Sigmoid colon (tissue), 3 donors: Measurements from ENCODE around the gene DCLK3.

Experiments
- CTCF ChIP-seq, 4 experiments: fragments of 450-650 bp in 3 of 4; fragments of 200-600 bp in 1 of 4; IDR thresholded peaks; one replicate each; pipeline ENCODE4 v1.5.1; 2016 to 2019; ENCODE audit warnings: antibody characterized with exemption in 4 of 4, mild to moderate bottlenecking in 3 of 4, moderate library complexity in 2 of 4
- POLR2A ChIP-seq, 2 donors: fragments of 450-650 bp; IDR thresholded peaks; one replicate each; pipeline ENCODE4 v1.6.1; 2016; ENCODE audit warnings: antibody characterized with exemption in 2 of 2, mild to moderate bottlenecking in 2 of 2, moderate library complexity in 2 of 2

DNA sequence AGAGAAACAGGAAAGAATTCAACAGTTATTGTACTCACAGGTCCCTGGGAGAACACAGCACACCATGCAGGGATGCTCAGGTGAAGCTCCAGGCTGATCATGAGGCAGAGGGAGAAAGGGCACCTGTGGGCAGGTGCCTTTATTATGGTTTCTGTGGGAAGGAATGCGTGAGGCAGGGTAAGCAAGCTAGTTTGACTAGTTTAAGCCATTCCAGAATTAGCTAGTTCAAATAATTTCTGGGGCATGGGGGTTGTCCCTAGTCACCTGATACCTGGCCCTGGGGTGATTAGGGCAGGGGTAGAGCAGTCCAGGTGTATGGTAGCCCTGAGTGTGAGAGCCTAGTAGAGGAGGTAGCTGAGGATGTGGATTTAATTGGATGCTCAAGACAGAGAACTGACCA is 47.9 kb upstream of the DCLK3 start:
- TF ChIP-seq POLR2A (IDR thresholded peaks at IDR 0.05) (no peak), CTCF (IDR thresholded peaks at IDR 0.05) (no peak)
